ENCODE data around the gene ZFP3.

DNA sequence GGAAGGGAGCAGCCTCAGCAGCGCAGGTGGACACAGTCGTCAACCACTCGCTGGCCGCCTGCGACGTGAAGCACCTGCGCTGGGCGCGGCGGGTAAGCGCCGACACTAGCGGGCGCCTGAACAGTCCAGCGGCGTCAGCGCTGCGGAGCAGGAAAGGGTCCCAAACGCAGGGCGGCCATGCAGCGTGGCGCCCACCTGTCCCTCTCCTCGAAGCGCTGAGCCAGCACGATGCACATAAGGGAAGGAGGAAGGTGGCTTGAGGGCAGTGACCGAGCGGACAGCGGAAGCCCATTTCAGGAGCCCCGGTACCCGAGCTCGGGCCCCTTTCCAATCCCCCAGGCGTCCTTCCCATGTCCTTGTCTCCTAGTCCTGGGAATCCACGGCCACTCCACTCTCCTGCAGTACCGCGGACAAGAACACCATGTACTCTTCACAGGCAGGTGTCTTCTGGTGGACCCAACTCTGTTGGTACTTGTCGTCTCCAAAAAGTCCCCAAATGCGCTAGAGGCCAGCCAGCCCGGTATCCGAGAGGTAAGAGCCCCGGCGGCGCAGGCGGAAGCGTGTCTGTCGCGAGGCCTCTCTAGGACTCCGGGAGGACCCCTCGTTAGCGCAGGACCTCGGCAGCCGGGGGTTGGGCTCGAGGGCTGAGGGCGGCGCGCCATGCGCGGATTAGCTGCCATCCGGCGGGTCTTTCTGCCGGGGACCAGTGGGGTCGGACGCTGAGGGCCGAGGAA lies 19.0 kb downstream of the ZFP3 start:
- no peak for TF ChIP-seq POLR2A (IDR thresholded peaks at IDR 0.05)
- TF ChIP-seq, protein P1, sequence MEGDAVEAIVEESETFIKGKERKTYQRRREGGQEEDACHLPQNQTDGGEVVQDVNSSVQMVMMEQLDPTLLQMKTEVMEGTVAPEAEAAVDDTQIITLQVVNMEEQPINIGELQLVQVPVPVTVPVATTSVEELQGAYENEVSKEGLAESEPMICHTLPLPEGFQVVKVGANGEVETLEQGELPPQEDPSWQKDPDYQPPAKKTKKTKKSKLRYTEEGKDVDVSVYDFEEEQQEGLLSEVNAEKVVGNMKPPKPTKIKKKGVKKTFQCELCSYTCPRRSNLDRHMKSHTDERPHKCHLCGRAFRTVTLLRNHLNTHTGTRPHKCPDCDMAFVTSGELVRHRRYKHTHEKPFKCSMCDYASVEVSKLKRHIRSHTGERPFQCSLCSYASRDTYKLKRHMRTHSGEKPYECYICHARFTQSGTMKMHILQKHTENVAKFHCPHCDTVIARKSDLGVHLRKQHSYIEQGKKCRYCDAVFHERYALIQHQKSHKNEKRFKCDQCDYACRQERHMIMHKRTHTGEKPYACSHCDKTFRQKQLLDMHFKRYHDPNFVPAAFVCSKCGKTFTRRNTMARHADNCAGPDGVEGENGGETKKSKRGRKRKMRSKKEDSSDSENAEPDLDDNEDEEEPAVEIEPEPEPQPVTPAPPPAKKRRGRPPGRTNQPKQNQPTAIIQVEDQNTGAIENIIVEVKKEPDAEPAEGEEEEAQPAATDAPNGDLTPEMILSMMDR (IDR thresholded peaks at IDR 0.05) = no peak
- TF ChIP-seq POLR2AphosphoS5 (IDR thresholded peaks at IDR 0.05) = no peak
